ENCODE results near the gene GNAQ.

GNAQ gene

GRCh38 chr9:77935974-77936373 is 95.6 kb downstream of the GNAQ start:
- no peak for DNase-seq

- no peak for DNase-seq
Measured at GRCh38 chr9:77935211-77935610, 96.4 kb downstream of the GNAQ start.

GRCh38 chr9:77933976-77934375 is 97.6 kb downstream of the GNAQ start:
- no peak for DNase-seq

- DNase-seq: no peak
Measured at GRCh38 chr9:77933019-77933418, 98.6 kb downstream of the GNAQ start.

- no peak for DNase-seq
Measured at GRCh38 chr9:77929942-77930341, 101.7 kb downstream of the GNAQ start.

GRCh38 chr9:77927265-77927664 is 104.3 kb downstream of the GNAQ start:
- no peak for DNase-seq

GRCh38 chr9:77926371-77926878 is 105.2 kb downstream of the GNAQ start:
- DNase-seq: no peak

GRCh38 chr9:77922591-77922990 is 109.0 kb downstream of the GNAQ start:
- DNase-seq: no peak

- no peak for DNase-seq
Measured at GRCh38 chr9:77917800-77918199, 113.8 kb downstream of the GNAQ start.

GRCh38 chr9:77916820-77917219 is 114.8 kb downstream of the GNAQ start:
- no peak for DNase-seq

GRCh38 chr9:77916410-77916819 is 115.2 kb downstream of the GNAQ start:
- no peak for DNase-seq

GRCh38 chr9:77915744-77916143 is 115.9 kb downstream of the GNAQ start:
- DNase-seq: no peak

GRCh38 chr9:77912895-77913693 is 118.5 kb downstream of the GNAQ start:
- DNase-seq: no peak

GRCh38 chr9:77911928-77912327 is 119.7 kb downstream of the GNAQ start:
- no peak for DNase-seq

- no peak for DNase-seq
Measured at GRCh38 chr9:77910194-77910621, 121.4 kb downstream of the GNAQ start.

GRCh38 chr9:77909306-77909705 is 122.3 kb downstream of the GNAQ start:
- no peak for DNase-seq

- no peak for DNase-seq
Measured at GRCh38 chr9:77908293-77908692, 123.3 kb downstream of the GNAQ start.

- no peak for DNase-seq
Measured at GRCh38 chr9:77907585-77907984, 124.0 kb downstream of the GNAQ start.

- no peak for DNase-seq
Measured at GRCh38 chr9:77906991-77907390, 124.6 kb downstream of the GNAQ start.

GRCh38 chr9:77903666-77904285 is 127.8 kb downstream of the GNAQ start:
- no peak for DNase-seq

GRCh38 chr9:77901771-77902170 is 129.8 kb downstream of the GNAQ start:
- no peak for DNase-seq

- no peak for DNase-seq
Measured at GRCh38 chr9:77901018-77901417, 130.6 kb downstream of the GNAQ start.

- no peak for DNase-seq
Measured at GRCh38 chr9:77899679-77900354, 131.8 kb downstream of the GNAQ start.

- DNase-seq: no peak
Measured at GRCh38 chr9:77898864-77899263, 132.7 kb downstream of the GNAQ start.

Data from T1000 (cell line).